Medulla oblongata (tissue), 1 donor: ENCODE measurements around the gene RNF186.
"Not testable (repeated sequence)": the region's sequence is repeated elsewhere in the genome, so short reads cannot be mapped to it uniquely, and the experiment has no call there.

Source experiments
- DNase-seq: peaks from one replicate; pipeline ENCODE4 v3.0.0-alpha.2; 2015; ENCODE audit errors: extremely low spot score

RNF186 gene

GRCh38 chr1:19793360-19794046 lies 21.6 kb downstream of the RNF186 start:
- DNase-seq, result no peak

- DNase-seq, result no peak
These were observed 22.7 kb downstream of the RNF186 start for GRCh38 chr1:19792237-19793002.

GRCh38 chr1:19790061-19790975 lies 24.8 kb downstream of the RNF186 start:
- DNase-seq, result not testable (repeated sequence)

- DNase-seq, result no peak
These were observed 28.1 kb downstream of the RNF186 start for GRCh38 chr1:19786988-19787423.

GRCh38 chr1:19785660-19786059 lies 29.4 kb downstream of the RNF186 start:
- no peak for DNase-seq

- no peak for DNase-seq
These were observed 34.7 kb downstream of the RNF186 start for GRCh38 chr1:19780267-19780877.

- no peak for DNase-seq
These were observed 38.1 kb downstream of the RNF186 start for GRCh38 chr1:19776933-19777332.

GRCh38 chr1:19776287-19776686 lies 38.8 kb downstream of the RNF186 start:
- DNase-seq, result no peak

GRCh38 chr1:19775831-19776230 lies 39.3 kb downstream of the RNF186 start:
- DNase-seq, result no peak

GRCh38 chr1:19775317-19775716 lies 39.8 kb downstream of the RNF186 start:
- DNase-seq, result no peak

GRCh38 chr1:19774180-19774785 lies 40.8 kb downstream of the RNF186 start:
- DNase-seq, result no peak

GRCh38 chr1:19773485-19773884 lies 41.6 kb downstream of the RNF186 start:
- no peak for DNase-seq

GRCh38 chr1:19772053-19772452 lies 43.0 kb downstream of the RNF186 start:
- no peak for DNase-seq

GRCh38 chr1:19771350-19771749 lies 43.7 kb downstream of the RNF186 start:
- no peak for DNase-seq

GRCh38 chr1:19770436-19771190 lies 44.5 kb downstream of the RNF186 start:
- no peak for DNase-seq

GRCh38 chr1:19769211-19769932 lies 45.7 kb downstream of the RNF186 start:
- DNase-seq, result no peak

GRCh38 chr1:19768353-19769210 lies 46.5 kb downstream of the RNF186 start:
- DNase-seq, result no peak

GRCh38 chr1:19765623-19766022 lies 49.5 kb downstream of the RNF186 start:
- DNase-seq, result no peak

GRCh38 chr1:19764848-19765247 lies 50.2 kb downstream of the RNF186 start:
- DNase-seq, result no peak
